Lower lobe of right lung (tissue), 2 donors: Measurements from ENCODE around the gene BOLA2. TPM values are rescaled to one million over a fixed set of nuclear protein-coding genes. Genes with fewer than 3 reads are reported as not detected.
"Not testable (repeated sequence)": the region's sequence is repeated elsewhere in the genome, so short reads cannot be mapped to it uniquely, and the experiment has no call there.

Experiments used
- ATAC-seq, 2 donors: fragments of 200-7000 bp; cut with Tn5 transposase; one replicate each; pipeline ENCODE4 v1.9.1; 2020 to 2022; ENCODE audit warnings: mild to moderate bottlenecking in 2 of 2, moderate library complexity in 2 of 2
- DNase-seq: peaks from one replicate; pipeline ENCODE4 v3.0.0-alpha.2; 2020
- H3K27ac ChIP-seq: fragments of 200-600 bp; one replicate; pipeline ENCODE4 v1.8.0; 2022
- H3K27me3 ChIP-seq: fragments of 200-600 bp; one replicate; pipeline ENCODE4 v1.8.0; 2022; ENCODE audit warnings: low read depth
- H3K36me3 ChIP-seq: fragments of 200-600 bp; one replicate; pipeline ENCODE4 v1.8.0; 2022; ENCODE audit warnings: mild to moderate bottlenecking
- H3K4me1 ChIP-seq: fragments of 200-600 bp; one replicate; pipeline ENCODE4 v1.8.0; 2022
- H3K4me3 ChIP-seq: fragments of 200-600 bp; one replicate; pipeline ENCODE4 v1.8.0; 2022; ENCODE audit warnings: mild to moderate bottlenecking
- H3K9me3 ChIP-seq: fragments of 200-600 bp; one replicate; pipeline ENCODE4 v1.8.0; 2022
- intact Hi-C: fragments of 100-400 bp; cut with DNase I; formaldehyde crosslinking; loops from one replicate; pipeline ENCODE4 v1.11.0; 2022
- long read RNA-seq: library from polyadenylated mRNA; unstranded; transcript quantifications from one replicate; pipeline ENCODE4 v2.0.0, GENCODE V29; 2021
- total RNA-seq: library from RNA; stranded (reverse); fragmentation: NEBNext Ultra II Directional; extraction: Animal tissue kit (Norgen Biotek cat#: 25700); gene quantifications from one replicate; pipeline ENCODE4 v1.2.1, GENCODE V29; 2021
- donor health status: DM: no; HTN: yes; CAD: no; lungs with severe emphysema.

The BOLA2 gene
- total RNA-seq: 4.4 TPM
- long read RNA-seq, transcript BOLA2-201 (3 exons, 1,012 nt): major isoform, 6 of 8 reads
- long read RNA-seq, partial matches to known transcripts: 1 of 8 reads
- long read RNA-seq, other reads (novel, unspliced or antisense): 1 of 8 reads

GRCh38 chr16:29454269-29454668 lies at the start of gene BOLA2, which contains the start of gene SLX1B:
Gene BOLA2, minus strand, starts transcription at chr16:29454351. Its CDS starts 98 bp downstream, at chr16:29454253.
Gene SLX1B, plus strand, starts transcription at chr16:29454533.
- H3K36me3 ChIP-seq, H3K4me1 ChIP-seq, H3K9me3 ChIP-seq, intact Hi-C loops, H3K27ac ChIP-seq, H3K27me3 ChIP-seq, H3K4me3 ChIP-seq, DNase-seq: not testable (repeated sequence)
- ATAC-seq: peak; percentile 97

- peak; percentile 44 for DNase-seq
- H3K4me3 ChIP-seq, ATAC-seq, H3K9me3 ChIP-seq, H3K4me1 ChIP-seq, H3K27ac ChIP-seq, intact Hi-C loops, H3K27me3 ChIP-seq, H3K36me3 ChIP-seq: not testable (repeated sequence)
Observed at GRCh38 chr16:29482276-29482675, 28.1 kb upstream of the BOLA2 start.

- H3K27ac ChIP-seq, intact Hi-C loops, DNase-seq, H3K36me3 ChIP-seq, H3K4me1 ChIP-seq, H3K27me3 ChIP-seq, H3K9me3 ChIP-seq, H3K4me3 ChIP-seq: not testable (repeated sequence)
- ATAC-seq: peak in 1 of 2 donors; percentile 7
Observed at GRCh38 chr16:29472065-29472464, 17.9 kb upstream of the BOLA2 start.

- intact Hi-C loops, H3K9me3 ChIP-seq, H3K27me3 ChIP-seq, H3K4me1 ChIP-seq, H3K27ac ChIP-seq, H3K36me3 ChIP-seq: not testable (repeated sequence)
- peak overlapping the region; percentile 34 for H3K4me3 ChIP-seq
- ATAC-seq: peak; percentile 77 to 89
- DNase-seq: peak; percentile 81
Observed at GRCh38 chr16:29469660-29470059, 15.5 kb upstream of the BOLA2 start.

- intact Hi-C loops, H3K9me3 ChIP-seq: not testable (repeated sequence)
- ATAC-seq: peak; percentile 30 to 32
Observed at GRCh38 chr16:29467654-29468366, 13.7 kb upstream of the BOLA2 start.

GRCh38 chr16:29466904-29467303 lies 12.8 kb upstream of the BOLA2 start:
- H3K9me3 ChIP-seq, H3K27ac ChIP-seq, H3K4me1 ChIP-seq, DNase-seq, intact Hi-C loops, H3K27me3 ChIP-seq, H3K4me3 ChIP-seq, H3K36me3 ChIP-seq: not testable (repeated sequence)
- peak; percentile 40 to 46 for ATAC-seq

More at GRCh38 chr16:29467654-29468366, 13.7 kb upstream of the BOLA2 start:
- H3K27ac ChIP-seq, H3K4me3 ChIP-seq, H3K27me3 ChIP-seq, H3K4me1 ChIP-seq, DNase-seq, H3K36me3 ChIP-seq: not testable (repeated sequence)

GRCh38 chr16:29465985-29466824 lies 12.1 kb upstream of the BOLA2 start:
- H3K9me3 ChIP-seq, H3K36me3 ChIP-seq, H3K27ac ChIP-seq, DNase-seq, intact Hi-C loops, H3K27me3 ChIP-seq, H3K4me3 ChIP-seq, H3K4me1 ChIP-seq: not testable (repeated sequence)
- ATAC-seq: peak; percentile 63 to 75

- DNase-seq, H3K4me1 ChIP-seq, H3K27me3 ChIP-seq, H3K36me3 ChIP-seq, H3K9me3 ChIP-seq, H3K4me3 ChIP-seq, H3K27ac ChIP-seq, intact Hi-C loops: not testable (repeated sequence)
- peak in 1 of 2 donors; percentile 9 for ATAC-seq
Observed at GRCh38 chr16:29460647-29461030, 6.5 kb upstream of the BOLA2 start.

GRCh38 chr16:29459706-29460646 lies 5.8 kb upstream of the BOLA2 start, which contains the start of gene SULT1A4:
Gene SULT1A4, plus strand, starts transcription at chr16:29459913. Its CDS starts 1,473 bp downstream, at chr16:29461386.
- peak; percentile 59 to 77 for ATAC-seq
- H3K36me3 ChIP-seq, H3K4me1 ChIP-seq, H3K9me3 ChIP-seq, intact Hi-C loops, H3K27ac ChIP-seq, H3K27me3 ChIP-seq, H3K4me3 ChIP-seq, DNase-seq: not testable (repeated sequence)

GRCh38 chr16:29457660-29458059 lies 3.5 kb upstream of the BOLA2 start:
- ATAC-seq, H3K4me3 ChIP-seq, DNase-seq, H3K9me3 ChIP-seq, H3K36me3 ChIP-seq, H3K4me1 ChIP-seq, intact Hi-C loops, H3K27me3 ChIP-seq, H3K27ac ChIP-seq: not testable (repeated sequence)

GRCh38 chr16:29454828-29455227 lies 677 bp upstream of the BOLA2 start:
- DNase-seq, H3K9me3 ChIP-seq, H3K27me3 ChIP-seq, H3K27ac ChIP-seq, H3K4me3 ChIP-seq, intact Hi-C loops, H3K4me1 ChIP-seq, H3K36me3 ChIP-seq: not testable (repeated sequence)
- peak; percentile 90 to 93 for ATAC-seq

- H3K9me3 ChIP-seq, intact Hi-C loops, H3K27ac ChIP-seq, H3K36me3 ChIP-seq, DNase-seq, H3K4me3 ChIP-seq, H3K4me1 ChIP-seq, H3K27me3 ChIP-seq: not testable (repeated sequence)
- ATAC-seq: peak; percentile 12 to 50
Observed at GRCh38 chr16:29453754-29454153, 397 bp downstream of the BOLA2 start.

GRCh38 chr16:29425390-29425789 lies 28.8 kb downstream of the BOLA2 start:
- not testable (repeated sequence) for ATAC-seq, DNase-seq, H3K9me3 ChIP-seq

More at GRCh38 chr16:29425390-29425789, 28.8 kb downstream of the BOLA2 start:
- H3K36me3 ChIP-seq, H3K4me3 ChIP-seq, H3K4me1 ChIP-seq, intact Hi-C loops, H3K27me3 ChIP-seq, H3K27ac ChIP-seq: not testable (repeated sequence)
